Endometrial microvascular endothelial cells (primary cell): ENCODE data around the gene ZNF512. TPM values are rescaled to one million over a fixed set of nuclear protein-coding genes. Genes with fewer than 3 reads are reported as not detected.
"Not testable (repeated sequence)": the region's sequence is repeated elsewhere in the genome, so short reads cannot be mapped to it uniquely, and the experiment has no call there.

Source experiments
- in situ Hi-C: cut with HindIII; loops from 2 replicates; pipeline ENCODE4 v1.10.0; 2017; ENCODE audit warnings: low sequenced_read_pairs, low pct_unique_long_range_greater_than_20kb; ENCODE audit errors: inconsistent ontology term
- total RNA-seq: library from RNA; depleted of rRNA; stranded (reverse); fragments of >200 nt; gene quantifications from one replicate; pipeline ENCODE4 v1.2.3, GENCODE V29; 2015; ENCODE audit errors: inconsistent ontology term

The ZNF512 gene
- total RNA-seq, 1 donor from 2014 or later, result 70.3 TPM

- in situ Hi-C loops, result no loop called here
Measured at GRCh38 chr2:27573452-27573851, 9.4 kb upstream of the ZNF512 start.

DNA sequence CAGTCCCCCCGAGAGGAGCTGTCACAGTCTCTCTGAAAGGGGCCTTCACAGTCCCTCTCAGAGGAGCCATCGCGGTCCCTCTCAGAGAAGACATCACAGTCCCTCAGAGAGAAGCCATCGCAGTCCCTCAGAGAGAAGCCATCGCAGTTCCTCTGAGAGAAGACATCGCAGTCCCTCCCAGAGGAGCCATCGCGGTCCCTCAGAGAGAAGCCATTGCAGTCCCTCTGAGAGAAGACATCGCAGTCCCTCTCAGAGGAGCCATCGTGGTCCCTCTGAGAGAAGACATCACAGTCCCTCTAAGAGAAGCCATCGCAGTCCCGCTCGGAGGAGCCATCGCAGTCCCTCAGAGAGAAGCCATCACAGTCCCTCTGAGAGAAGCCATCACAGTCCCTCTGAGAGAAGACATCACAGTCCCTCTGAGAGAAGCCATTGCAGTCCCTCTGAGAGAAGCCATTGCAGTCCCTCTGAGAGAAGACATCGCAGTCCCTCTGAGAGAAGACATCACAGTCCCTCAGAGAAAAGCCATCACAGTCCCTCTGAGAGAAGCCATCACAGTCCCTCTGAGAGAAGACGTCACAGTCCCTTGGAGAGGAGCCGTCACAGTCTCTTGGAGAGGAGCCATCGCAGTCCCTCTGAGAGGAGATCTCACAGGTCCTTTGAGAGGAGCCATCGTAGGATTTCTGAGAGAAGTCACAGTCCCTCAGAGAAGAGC is 1.3 kb upstream of the ZNF512 start:
- in situ Hi-C loops, result no loop called here

- in situ Hi-C loops, result no loop called here
Measured at GRCh38 chr2:27582129-27582694, 630 bp upstream of the ZNF512 start.

DNA sequence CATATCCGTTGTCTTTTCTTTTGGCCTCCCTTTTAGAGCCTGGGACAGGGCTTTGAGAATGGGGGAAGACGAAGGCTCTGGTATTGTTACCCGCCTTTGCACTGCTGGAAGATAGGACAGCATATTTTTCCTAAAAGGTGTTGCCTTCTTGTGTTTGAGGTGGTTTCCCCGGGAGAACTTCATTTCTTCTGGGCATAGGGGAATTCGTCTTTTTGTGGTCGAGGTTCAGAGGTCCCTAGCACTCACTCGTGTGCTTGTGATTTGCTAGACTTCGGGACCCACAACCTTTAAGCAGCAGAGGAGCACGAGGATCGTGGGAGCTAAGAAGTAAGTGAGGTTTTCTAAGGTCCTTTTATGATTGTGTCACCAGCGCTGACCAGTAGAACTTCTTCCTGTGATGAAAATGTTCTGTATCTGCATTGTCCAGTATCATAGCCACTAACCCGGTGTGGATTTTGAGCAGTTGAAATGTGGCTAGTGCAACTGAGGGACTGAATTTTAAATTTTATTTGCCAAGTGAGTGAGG is 611 bp downstream of the ZNF512 start:
- in situ Hi-C loops, result no loop called here

GRCh38 chr2:27584597-27584996 is 1.8 kb downstream of the ZNF512 start:
- in situ Hi-C loops, result no loop called here

DNA sequence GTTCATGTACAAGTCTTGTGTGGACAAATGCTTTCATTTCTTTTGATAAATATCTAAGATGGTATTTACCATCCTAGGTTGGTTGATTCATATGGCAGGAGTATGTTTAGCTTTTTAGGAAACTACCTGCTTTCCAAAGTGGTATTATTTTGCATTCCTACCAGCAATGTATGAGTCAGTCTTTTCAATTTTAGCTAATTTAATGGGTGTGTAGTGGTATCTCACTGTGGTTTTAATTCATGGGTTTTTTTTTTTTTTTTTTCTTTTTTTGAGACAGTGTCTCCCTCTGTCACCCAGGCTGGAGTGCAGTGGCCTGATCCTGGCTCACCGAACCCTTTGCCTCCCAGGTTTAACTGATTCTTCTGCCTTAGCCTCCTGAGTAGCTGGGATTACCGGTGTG is 4.2 kb downstream of the ZNF512 start:
- in situ Hi-C loops, result no loop called here

GRCh38 chr2:27588308-27588707 is 5.5 kb downstream of the ZNF512 start:
- in situ Hi-C loops, result no loop called here

DNA sequence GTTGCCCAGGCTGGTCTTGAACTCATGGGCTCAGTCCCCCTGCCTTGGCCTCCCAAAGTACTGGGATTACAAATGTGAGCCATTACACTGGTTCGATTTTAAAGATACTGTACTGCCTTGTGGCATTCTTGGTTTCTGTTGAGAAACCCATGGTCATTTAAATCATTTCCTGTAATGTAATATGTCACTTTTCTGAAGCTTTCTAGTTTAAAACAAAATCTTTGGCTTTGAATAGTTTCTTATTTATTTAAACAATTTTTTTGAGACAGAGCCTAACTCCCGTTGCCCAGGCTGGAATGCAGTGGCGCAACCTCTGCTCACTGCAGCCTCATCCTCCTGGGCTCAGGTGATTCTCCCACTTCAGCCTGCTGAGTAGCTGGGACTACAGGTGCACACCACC is 8.9 kb downstream of the ZNF512 start:
- in situ Hi-C loops, result no loop called here

- in situ Hi-C loops, result no loop called here
Measured at GRCh38 chr2:27593240-27593639, 10.4 kb downstream of the ZNF512 start.

- in situ Hi-C loops, result not testable (repeated sequence)
Measured at GRCh38 chr2:27594020-27594703, 11.3 kb downstream of the ZNF512 start.

DNA sequence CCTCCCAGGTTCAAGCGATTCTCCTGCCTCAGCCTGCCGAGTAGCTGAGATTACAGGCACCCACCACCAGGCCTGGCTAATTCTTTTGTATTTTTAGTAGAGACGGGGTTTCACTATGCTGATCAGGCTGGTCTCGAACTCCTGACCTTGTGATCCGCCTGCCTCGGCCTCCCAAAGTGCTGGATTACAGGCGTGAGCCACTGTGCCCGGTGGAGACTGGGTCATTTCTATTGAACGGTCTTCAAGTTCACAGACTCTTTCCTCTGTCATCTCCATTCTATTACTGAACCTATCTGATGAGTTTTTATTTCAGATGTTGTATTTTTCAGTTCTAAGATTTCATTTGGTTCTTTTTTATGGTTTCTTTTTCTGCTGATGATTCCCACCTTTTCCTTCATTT is 12.6 kb downstream of the ZNF512 start:
- in situ Hi-C loops, result not testable (repeated sequence)

DNA sequence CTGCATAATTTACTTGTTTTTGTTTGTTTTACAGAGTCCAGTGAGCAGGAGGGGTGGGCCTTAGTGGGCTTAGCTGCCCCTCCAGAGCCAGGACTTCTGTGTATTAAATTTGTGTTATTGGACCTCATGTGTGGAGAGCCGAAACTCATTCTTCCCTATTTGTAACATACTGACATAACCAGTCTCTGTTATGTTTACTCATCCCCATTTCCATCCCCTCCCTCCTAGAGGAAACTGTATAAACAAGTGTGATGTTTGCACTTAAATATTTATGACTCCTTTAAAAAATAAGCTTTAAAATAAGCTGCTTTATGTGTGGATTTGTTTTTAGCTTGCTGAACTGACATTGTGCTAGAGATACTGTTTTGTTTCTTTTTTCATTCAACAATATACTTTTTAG is 13.8 kb downstream of the ZNF512 start:
- in situ Hi-C loops, result no loop called here

DNA sequence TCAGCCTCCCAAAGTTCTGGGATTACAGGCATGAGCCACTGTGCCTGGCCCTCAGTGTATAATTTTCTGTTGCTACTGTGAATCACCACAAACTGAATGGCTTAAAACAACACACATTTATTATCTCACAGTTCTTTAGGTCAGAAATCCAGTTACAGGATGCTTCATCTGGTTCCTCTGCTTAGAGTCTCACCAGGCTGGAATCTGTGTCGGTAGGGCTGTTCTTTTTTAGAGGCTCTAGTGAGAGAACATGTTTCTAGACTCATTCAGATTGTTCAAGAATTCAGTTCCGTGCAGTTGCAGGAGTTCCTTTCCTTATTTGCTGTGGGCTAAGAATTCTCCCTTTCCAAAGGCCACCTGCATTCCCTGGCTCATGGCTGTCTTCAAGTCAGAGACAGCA is 23.8 kb downstream of the ZNF512 start:
- in situ Hi-C loops, result no loop called here

DNA sequence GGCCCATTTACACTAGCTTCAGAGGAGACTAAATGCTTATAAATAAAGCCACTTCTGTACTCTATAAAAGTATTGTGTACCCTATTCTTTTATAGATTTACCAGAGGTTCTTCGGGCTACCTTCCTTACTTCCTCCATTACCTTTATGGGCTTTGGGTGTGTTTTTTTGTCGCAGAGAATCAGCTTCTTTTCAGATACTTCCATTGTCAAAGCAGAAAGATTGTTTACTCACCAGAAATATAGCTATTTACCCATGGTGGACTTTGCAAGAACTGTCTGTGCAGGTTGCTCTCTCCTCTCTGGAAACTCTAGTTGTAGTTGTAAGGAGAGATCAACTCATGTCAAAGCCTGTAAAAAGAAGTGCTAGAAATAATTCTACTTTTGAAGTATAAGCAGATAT is 31.1 kb downstream of the ZNF512 start:
- in situ Hi-C loops, result no loop called here

DNA sequence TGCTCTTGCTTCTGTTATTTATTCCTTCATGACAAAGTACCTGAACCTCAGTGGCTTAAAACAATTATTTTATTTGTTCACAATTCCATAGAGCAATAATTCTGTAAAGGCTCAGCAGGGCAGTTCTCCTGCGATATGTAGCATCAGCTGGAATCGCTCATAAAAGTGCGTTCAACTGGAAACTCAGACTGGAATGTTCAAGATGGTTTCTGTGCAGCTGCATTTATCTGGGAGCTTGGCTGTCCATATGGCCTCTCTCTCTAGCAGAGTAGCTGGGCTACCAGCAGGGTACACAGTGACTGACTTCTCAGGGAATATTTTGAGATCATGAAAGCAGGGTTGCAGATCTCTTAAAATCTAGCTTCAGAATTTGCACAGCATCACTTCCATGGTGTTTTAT is 32.5 kb downstream of the ZNF512 start:
- in situ Hi-C loops, result no loop called here

DNA sequence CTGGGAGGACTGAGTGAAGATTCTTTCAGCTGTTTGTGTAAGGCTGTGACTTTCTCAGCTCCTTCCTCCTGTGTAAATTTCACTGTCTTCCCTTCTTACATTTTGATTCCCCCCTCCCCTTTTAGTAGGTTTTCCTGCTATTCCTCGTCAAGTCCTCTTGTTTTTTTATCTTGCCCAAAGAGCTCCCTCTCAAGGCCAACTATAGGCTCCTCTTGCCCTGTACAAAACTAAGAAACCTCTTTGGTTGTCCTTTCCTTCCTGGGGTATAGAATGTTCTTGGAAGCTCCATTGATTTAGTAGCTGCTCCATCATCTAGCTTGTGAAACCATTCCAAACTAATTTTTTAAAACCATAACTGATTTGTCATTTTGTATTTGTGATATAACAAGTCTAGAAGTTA is 38.7 kb downstream of the ZNF512 start:
- in situ Hi-C loops, result no loop called here

DNA sequence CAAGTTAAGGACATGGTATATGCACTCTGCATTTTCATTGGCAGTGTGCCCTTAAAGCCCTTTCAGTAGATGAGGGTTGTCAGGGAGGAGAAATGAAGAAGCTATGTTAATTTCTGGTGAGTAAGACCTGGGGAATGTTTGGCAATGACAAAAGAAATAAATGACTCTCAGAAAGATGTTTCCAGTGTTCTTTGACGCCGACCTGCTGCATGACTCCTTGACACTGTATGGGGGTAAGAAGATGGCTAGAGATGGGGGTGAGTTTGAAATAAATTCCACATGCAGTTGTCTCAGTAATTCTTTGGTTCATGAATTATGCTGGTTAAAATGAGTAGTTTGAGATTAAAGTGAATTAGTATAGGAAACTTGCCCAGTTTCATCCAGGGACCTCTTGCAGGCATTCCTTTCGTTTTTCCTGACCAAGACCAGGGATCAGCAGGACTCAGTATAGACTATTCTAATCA is 40.1 kb downstream of the ZNF512 start:
- in situ Hi-C loops, result no loop called here

- in situ Hi-C loops, result no loop called here
Measured at GRCh38 chr2:27624943-27625342, 42.1 kb downstream of the ZNF512 start.

GRCh38 chr2:27626323-27626722 is 43.5 kb downstream of the ZNF512 start:
- in situ Hi-C loops, result not testable (repeated sequence)

GRCh38 chr2:27626921-27627320 is 44.1 kb downstream of the ZNF512 start:
- in situ Hi-C loops, result not testable (repeated sequence)
